Osteoblast (primary cell): ENCODE data around the gene GSTA1. TPM values are rescaled to one million over a fixed set of nuclear protein-coding genes. Genes with fewer than 3 reads are reported as not detected.
"Not testable (repeated sequence)": the region's sequence is repeated elsewhere in the genome, so short reads cannot be mapped to it uniquely, and the experiment has no call there.

Experiments
- DNase-seq: peaks from one replicate; pipeline ENCODE4 v3.0.0; 2011; ENCODE audit warnings: low spot score, mixed read lengths; ENCODE audit not compliant: insufficient read length; ENCODE audit errors: missing footprints
- H2AFZ ChIP-seq: 2 replicates; pipeline ENCODE4 v1.6.0; 2011; ENCODE audit warnings: mild to moderate bottlenecking, low read length
- H3K27ac ChIP-seq: 2 replicates; pipeline ENCODE4 v1.5.1; 2011; ENCODE audit warnings: mild to moderate bottlenecking, low read depth, low read length, moderate library complexity
- H3K27me3 ChIP-seq: 2 replicates; pipeline ENCODE4 v1.6.0; 2012; ENCODE audit warnings: mild to moderate bottlenecking, control low read depth, inconsistent platforms, low read length, moderate library complexity; ENCODE audit not compliant: insufficient read depth
- H3K36me3 ChIP-seq: 2 replicates; pipeline ENCODE4 v1.5.1; 2011; ENCODE audit warnings: mild to moderate bottlenecking, low read length, control low read depth, moderate library complexity; ENCODE audit not compliant: insufficient read depth
- H3K4me1 ChIP-seq: 2 replicates; pipeline ENCODE4 v1.5.1; 2011; ENCODE audit warnings: mild to moderate bottlenecking, low read length, control low read depth, moderate library complexity; ENCODE audit not compliant: insufficient read depth
- H3K4me2 ChIP-seq: 2 replicates; pipeline ENCODE4 v1.6.0; 2011; ENCODE audit warnings: mild to moderate bottlenecking, low read length; ENCODE audit not compliant: insufficient read depth
- H3K4me3 ChIP-seq: fragments of 200-600 bp; sonication (generic); 3 replicates; pipeline ENCODE4 v1.5.1; 2012; ENCODE audit warnings: mild to moderate bottlenecking, low read length, inconsistent platforms; ENCODE audit not compliant: insufficient read depth
- H3K79me2 ChIP-seq: 2 replicates; pipeline ENCODE4 v1.6.0; 2012; ENCODE audit warnings: mild to moderate bottlenecking, low read length, control low read depth, inconsistent platforms; ENCODE audit not compliant: insufficient read depth
- H3K9me3 ChIP-seq: 2 replicates; pipeline ENCODE4 v1.5.1; 2011; ENCODE audit warnings: low read depth, low read length, control low read depth
- H4K20me1 ChIP-seq: 2 replicates; pipeline ENCODE4 v1.6.0; 2012; ENCODE audit warnings: mild to moderate bottlenecking, low read length, control low read depth; ENCODE audit not compliant: insufficient read depth
- CTCF ChIP-seq: IDR thresholded peaks from 2 replicates; pipeline ENCODE4 v1.5.1; 2011; ENCODE audit warnings: mild to moderate bottlenecking, low read depth, low read length, moderate library complexity; ENCODE audit errors: extremely low read depth
- total RNA-seq: library from RNA; depleted of rRNA; stranded (reverse); fragments of >200 nt; gene quantifications from 2 replicates; pipeline ENCODE4 v1.2.3, GENCODE V29; 2012

GSTA1 gene
- total RNA-seq = not detected in 2 replicates

DNA sequence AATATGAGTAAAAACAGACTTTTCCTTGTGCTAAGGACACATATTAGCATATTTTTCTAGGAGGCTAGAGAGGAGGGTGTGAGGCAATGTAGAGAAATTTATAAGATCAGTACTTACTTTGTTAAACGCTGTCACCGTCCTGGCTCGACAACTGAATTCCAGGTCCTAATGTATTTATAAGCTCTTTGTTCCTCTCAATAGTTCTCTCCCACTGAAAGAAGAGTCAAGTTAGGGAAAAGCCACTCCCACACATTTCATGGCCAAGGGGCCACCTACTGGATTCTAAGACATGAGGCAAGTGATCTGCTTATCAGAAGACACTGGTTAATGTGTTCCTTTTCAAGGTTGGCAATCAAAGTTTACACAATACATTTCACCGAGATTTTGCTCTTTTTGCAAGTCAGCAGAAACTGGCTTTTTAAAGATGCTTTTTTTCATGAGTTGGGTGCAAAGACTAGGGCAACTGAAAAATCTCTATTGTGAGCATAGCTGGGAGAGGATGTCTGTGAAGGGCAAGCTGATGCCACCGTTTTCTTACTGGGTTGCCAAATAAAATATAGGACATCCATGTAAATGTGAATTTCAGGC is at the start of gene GSTA1:
TSS of gene GSTA1 (minus strand) at position 149 of the 588 bp plus-strand sequence. CDS start 4,549 bp downstream, outside the sequence.
- Histone ChIP-seq H3K4me1 (peaks cover 12% of the 10 kb centered on the region), H3K27me3 (peaks cover 22% of the 10 kb centered on the region)
- H2AFZ ChIP-seq, H4K20me1 ChIP-seq, H3K4me2 ChIP-seq, H3K4me3 ChIP-seq, H3K27ac ChIP-seq, DNase-seq, H3K9me3 ChIP-seq, H3K36me3 ChIP-seq, H3K79me2 ChIP-seq: not testable (repeated sequence)

DNA sequence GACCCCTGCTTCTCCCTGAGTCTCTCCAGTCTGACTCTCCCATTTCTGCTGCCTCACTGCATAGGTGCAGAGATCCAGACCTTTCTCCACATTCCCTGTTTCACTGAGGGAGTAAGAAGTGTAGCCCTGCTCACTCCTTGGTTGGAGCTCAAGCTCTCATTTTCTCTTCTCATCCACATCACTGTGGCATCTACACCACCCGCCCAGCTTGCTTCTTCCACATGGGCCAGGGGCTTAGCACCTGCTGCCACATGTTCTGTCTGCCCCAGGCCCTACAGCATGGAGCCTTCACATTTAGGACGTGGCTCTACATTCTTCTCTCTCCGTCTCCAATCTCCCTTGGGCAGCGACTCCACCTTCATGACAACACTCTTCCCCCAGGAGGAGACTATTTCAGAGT is 45.5 kb upstream of the GSTA1 start:
- DNase-seq = no peak
- H3K4me3 ChIP-seq = no peak overlapping the region
- no peak overlapping the region for H3K4me2 ChIP-seq
- no peaks in the 10 kb centered on the region for H3K79me2 ChIP-seq
- H3K27me3 ChIP-seq = peaks cover 43% of the 10 kb centered on the region
- H3K27ac ChIP-seq = no peak overlapping the region
- no peak overlapping the region for H2AFZ ChIP-seq
- peaks cover 7% of the 10 kb centered on the region for H3K9me3 ChIP-seq
- no peaks in the 10 kb centered on the region for H3K36me3 ChIP-seq
- TF ChIP-seq CTCF = no peak
- no peaks in the 10 kb centered on the region for H4K20me1 ChIP-seq
- no peaks in the 10 kb centered on the region for H3K4me1 ChIP-seq

DNA sequence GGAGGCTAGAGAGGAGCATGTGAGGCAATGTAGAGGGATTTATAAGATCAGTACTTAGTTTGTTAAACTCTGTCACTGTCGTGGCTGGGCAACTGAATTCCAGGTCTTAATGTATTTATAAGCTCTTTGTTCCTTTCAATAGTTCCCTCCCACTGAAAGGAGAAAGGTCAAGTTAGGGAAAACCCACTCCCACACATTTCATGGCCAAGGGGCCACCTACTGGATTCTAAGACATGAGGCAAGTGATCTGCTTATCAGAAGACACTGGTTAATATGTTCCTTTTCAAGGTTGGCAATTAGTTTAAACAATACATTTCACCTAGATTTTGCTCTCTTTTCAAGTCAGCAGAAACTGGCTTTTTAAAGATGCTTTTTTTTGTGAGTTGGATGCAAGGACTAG is 42.4 kb upstream of the GSTA1 start:
- Histone ChIP-seq H3K4me1 (no peaks in the 10 kb centered on the region), H3K79me2 (no peaks in the 10 kb centered on the region), H3K4me3 (no peak overlapping the region), H3K9me3 (peaks cover 7% of the 10 kb centered on the region), H3K4me2 (no peak overlapping the region), H2AFZ (no peak overlapping the region), H4K20me1 (no peaks in the 10 kb centered on the region), H3K36me3 (no peaks in the 10 kb centered on the region), H3K27me3 (peaks cover 31% of the 10 kb centered on the region), H3K27ac (no peak overlapping the region)
- no peak for DNase-seq
- TF ChIP-seq CTCF = no peak

- Histone ChIP-seq H3K27me3 (peaks cover 26% of the 10 kb centered on the region), H3K4me3 (no peak overlapping the region), H3K9me3 (peaks cover 3% of the 10 kb centered on the region), H3K27ac (no peak overlapping the region), H4K20me1 (no peaks in the 10 kb centered on the region), H3K79me2 (no peaks in the 10 kb centered on the region), H2AFZ (no peak overlapping the region), H3K4me1 (no peaks in the 10 kb centered on the region), H3K36me3 (no peaks in the 10 kb centered on the region), H3K4me2 (no peak overlapping the region)
- no peak for DNase-seq
- TF ChIP-seq CTCF = no peak
Observed at GRCh38 chr6:52843605-52844004, 40.0 kb upstream of the GSTA1 start.
